ENCODE data around the gene WHAMM. TPM values are rescaled to one million over a fixed set of nuclear protein-coding genes. Genes with fewer than 3 reads are reported as not detected.
"Not testable (repeated sequence)": the region's sequence is repeated elsewhere in the genome, so short reads cannot be mapped to it uniquely, and the experiment has no call there.

Gene WHAMM
- total RNA-seq, 1 experiment from 2014 or later: 1.0 TPM

DNA sequence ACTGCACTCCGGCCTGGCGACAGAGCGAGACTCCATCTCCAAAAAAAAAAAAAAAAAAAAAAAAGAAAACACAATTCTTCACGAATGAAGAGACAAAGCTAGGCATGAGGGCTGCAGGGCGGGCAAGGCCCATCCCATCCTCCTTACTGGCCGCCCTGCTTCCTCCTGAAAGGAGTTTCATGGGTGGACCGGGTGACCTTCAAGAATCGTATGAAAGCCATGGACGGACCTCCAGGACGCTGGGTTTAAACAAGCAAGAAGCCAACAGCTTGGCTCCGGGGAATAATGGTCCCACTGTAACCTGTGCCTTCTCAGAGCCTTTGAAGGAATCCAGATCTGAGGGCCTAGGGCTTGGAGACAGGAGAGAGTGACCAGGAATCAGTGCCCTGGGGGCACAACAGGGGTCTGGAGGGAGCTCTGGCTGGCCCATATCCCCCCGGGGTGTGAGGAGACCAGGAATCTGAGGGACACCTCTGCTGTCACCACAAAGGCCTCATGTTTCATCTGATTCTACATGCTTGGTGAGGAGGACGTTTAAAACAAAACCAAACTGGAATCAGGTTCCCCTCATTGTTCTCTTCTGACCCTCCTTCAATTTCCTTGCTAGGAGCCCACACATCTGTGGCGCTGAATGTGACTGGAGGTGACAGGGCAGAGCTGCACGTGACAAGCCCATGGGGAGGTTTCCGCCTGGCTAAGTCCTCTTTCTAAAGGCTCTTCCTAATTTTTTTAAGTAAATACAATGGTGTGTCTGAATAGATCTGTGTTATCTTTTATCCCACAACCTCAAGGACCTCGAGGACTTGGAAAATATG lies 46.1 kb downstream of the WHAMM start:
- no peak for DNase-seq
- no peaks in the 10 kb centered on the region for H3K36me3 ChIP-seq (replicated peaks; ENCODE audit: control insufficient read depth, insufficient read depth, low read length)
- no peak overlapping the region for H3K4me3 ChIP-seq (ENCODE audit: insufficient read depth, low read depth, low read length)
- H3K27me3 ChIP-seq (ENCODE audit: control insufficient read depth, insufficient read depth, low read length): no peaks in the 10 kb centered on the region

DNA sequence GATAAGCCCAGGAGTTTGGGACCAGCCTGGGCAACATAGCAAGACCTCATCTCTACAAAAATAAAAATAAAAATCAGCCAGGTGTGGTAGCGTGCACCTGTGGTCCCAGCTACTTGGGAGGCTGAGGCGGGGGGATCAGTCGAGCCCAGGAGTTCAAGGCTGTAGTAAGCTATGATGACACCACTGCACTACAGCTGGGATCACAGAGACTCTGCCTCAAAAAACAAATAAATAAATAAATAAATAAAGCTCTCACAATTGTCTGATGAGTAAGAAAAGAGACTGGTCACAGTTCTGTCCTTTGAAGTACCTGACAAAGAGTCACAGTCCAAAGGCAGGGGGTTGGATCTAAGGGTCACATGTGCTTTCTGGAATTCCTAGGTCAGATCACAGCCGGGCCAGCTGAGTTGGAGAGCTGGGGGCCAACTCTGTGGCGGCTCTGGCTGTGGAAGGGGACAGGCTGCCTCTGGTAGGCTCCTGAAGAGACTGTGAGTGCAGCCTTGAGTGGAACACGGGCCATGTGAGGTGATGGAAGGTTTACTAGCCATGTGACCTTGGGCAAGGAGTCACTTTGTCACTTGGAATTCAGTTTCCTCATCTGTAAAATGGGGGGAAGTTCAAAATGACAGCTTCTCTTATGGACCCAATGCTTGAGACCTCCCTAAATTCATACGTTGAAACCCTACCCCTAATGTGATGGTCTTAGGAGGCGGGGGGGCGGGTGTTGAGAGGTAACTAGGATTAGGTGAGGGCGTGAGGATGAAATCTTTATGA lies 47.2 kb downstream of the WHAMM start:
- DNase-seq: no peak
- Histone ChIP-seq H3K36me3 (replicated peaks; ENCODE audit: control insufficient read depth, insufficient read depth, low read length) (no peaks in the 10 kb centered on the region), H3K27me3 (ENCODE audit: control insufficient read depth, insufficient read depth, low read length) (no peaks in the 10 kb centered on the region), H3K4me3 (ENCODE audit: insufficient read depth, low read depth, low read length) (no peak overlapping the region)

DNA sequence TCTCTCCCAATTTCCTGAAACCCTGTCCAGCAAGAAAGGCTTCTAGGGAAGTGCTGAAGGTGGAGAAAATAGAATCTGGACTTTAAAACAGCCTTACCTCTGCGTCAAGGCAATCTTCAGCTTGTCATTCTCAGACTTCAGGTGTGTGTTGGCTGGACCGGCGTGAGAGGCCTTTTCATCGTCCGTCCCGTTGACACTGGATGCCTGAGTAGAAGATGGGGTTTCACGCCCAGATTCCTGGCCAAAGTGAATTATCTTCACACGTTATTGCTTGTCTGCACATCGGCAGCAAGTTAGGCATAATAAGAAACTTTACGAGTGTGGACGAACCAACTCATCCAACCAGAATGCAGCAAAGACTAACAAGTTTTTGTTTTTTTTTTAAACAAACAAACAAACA lies 49.5 kb downstream of the WHAMM start:
- Histone ChIP-seq H3K27me3 (ENCODE audit: control insufficient read depth, insufficient read depth, low read length) (no peaks in the 10 kb centered on the region), H3K4me3 (ENCODE audit: insufficient read depth, low read depth, low read length) (no peak overlapping the region), H3K36me3 (replicated peaks; ENCODE audit: control insufficient read depth, insufficient read depth, low read length) (no peaks in the 10 kb centered on the region)
- DNase-seq: no peak

DNA sequence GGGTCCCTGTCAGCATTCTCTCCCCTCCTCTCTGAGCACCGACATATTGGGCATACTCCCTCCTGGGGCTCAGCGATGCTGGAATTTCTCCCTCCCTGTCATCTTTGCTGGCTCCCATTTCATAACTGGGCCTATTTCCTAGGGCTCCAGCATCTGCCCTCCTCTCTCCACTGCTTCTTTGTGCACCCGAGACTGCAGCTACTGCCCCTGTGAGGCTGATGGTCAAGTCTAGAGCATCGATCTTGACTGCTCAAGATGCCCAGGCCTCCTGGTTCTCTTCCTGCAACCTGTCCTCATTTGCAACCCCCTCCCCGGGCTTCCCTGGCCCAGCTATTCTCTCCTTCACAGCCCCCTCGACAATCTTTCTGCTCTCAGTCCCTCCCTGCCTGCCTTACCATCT lies 53.5 kb downstream of the WHAMM start:
- no peaks in the 10 kb centered on the region for H3K36me3 ChIP-seq (replicated peaks; ENCODE audit: control insufficient read depth, insufficient read depth, low read length)
- no peaks in the 10 kb centered on the region for H3K27me3 ChIP-seq (ENCODE audit: control insufficient read depth, insufficient read depth, low read length)
- no peak for DNase-seq
- H3K4me3 ChIP-seq (ENCODE audit: insufficient read depth, low read depth, low read length): no peak overlapping the region

DNA sequence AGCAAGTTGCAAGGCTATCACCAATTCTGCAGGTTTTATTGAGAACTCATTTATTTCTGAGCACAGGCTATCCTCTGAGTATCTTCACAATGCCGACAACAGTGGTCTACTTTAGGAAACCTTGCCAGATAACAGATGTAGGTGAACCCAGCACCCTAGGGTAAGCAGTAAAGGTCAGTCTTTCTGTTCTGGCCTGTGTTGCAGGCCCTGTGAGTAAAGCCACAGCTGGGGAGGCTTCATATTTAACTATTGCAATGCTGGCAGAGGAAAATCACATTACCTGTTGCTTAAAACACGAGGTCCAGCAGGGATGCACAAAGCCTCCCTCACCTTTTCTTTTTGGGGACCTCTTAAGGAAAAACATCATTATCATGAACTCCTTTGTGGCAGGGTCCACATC lies 55.5 kb downstream of the WHAMM start:
- DNase-seq: no peak
- Histone ChIP-seq H3K4me3 (ENCODE audit: insufficient read depth, low read depth, low read length) (no peak overlapping the region), H3K36me3 (replicated peaks; ENCODE audit: control insufficient read depth, insufficient read depth, low read length) (no peaks in the 10 kb centered on the region), H3K27me3 (ENCODE audit: control insufficient read depth, insufficient read depth, low read length) (no peaks in the 10 kb centered on the region)

DNA sequence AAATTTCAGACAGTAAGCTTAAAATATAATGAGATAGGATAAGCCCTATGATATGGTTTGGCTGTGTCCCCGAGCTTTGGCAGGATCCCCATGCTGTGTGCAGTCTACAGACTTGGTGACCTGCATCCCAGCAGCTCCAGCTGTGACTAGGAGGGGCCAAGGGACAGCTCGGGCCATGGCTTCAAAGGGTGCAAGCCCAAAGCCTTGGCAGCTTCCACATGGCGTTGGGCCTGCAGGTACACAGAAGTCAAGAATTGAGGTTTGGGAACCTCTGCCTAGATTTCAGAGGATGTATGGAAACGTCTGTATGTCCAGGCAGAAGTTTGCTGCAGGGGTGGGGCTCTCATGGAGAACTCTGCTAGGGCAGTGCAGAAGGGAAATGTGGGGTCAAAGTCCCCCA lies 56.2 kb downstream of the WHAMM start:
- H3K27me3 ChIP-seq (ENCODE audit: control insufficient read depth, insufficient read depth, low read length); H3K36me3 ChIP-seq (replicated peaks; ENCODE audit: control insufficient read depth, insufficient read depth, low read length); DNase-seq; H3K4me3 ChIP-seq (ENCODE audit: insufficient read depth, low read depth, low read length): not testable (repeated sequence)

DNA sequence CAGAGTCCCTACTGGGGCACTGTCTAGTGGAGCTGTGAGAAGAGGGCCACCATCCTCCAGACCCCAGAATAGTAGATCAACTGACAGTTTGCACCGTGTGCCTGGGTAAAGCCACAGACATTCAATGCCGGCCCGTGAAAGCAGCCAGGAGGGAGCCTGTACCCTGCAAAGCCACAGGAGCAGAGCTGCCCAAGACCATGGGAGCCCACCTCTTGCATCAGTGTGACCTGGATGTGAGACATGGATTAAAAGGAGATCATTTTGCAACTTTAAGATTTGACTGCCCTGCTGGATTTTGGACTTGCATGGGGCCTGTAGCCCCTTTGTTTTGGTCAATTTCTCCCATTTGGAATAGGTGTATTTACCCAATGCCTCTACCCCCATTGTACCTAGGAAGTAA lies 56.6 kb downstream of the WHAMM start:
- DNase-seq: not testable (repeated sequence)

DNA sequence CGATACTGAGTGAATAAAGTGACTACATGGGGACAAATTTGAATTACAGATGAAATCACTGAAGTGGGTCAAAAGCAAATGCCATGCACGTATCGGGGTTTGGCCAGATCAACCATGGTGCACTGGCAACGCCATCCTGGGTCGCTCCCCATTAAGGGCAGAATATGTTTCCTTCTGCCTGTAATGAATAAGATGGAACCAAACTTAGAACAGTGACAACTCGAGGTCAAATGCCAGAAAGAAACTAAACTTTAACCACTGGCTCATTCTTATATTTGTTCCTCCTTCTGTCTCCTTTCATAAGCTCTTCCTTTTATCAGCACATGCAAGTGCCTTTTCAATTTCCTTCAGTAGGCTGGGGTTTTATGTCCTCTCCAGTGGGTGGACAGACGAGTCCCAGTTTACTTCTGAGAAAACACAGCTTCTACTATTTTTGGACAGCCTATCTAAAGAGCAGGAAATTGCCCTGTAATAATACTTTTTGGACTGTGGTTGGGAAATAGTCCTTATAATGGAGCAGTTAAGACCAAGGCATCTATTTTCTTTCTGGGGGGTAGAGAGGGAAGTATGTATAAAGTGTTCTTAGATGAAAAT lies 61.4 kb downstream of the WHAMM start:
- no peak overlapping the region for H3K4me3 ChIP-seq (ENCODE audit: insufficient read depth, low read depth, low read length)
- DNase-seq: no peak
- H3K27me3 ChIP-seq (ENCODE audit: control insufficient read depth, insufficient read depth, low read length): no peaks in the 10 kb centered on the region
- H3K36me3 ChIP-seq (replicated peaks; ENCODE audit: control insufficient read depth, insufficient read depth, low read length): no peaks in the 10 kb centered on the region

More for the DNA sequence above, 56.6 kb downstream of the WHAMM start:
- not testable (repeated sequence) for H3K4me3 ChIP-seq (ENCODE audit: insufficient read depth, low read depth, low read length); H3K27me3 ChIP-seq (ENCODE audit: control insufficient read depth, insufficient read depth, low read length); H3K36me3 ChIP-seq (replicated peaks; ENCODE audit: control insufficient read depth, insufficient read depth, low read length)

DNA sequence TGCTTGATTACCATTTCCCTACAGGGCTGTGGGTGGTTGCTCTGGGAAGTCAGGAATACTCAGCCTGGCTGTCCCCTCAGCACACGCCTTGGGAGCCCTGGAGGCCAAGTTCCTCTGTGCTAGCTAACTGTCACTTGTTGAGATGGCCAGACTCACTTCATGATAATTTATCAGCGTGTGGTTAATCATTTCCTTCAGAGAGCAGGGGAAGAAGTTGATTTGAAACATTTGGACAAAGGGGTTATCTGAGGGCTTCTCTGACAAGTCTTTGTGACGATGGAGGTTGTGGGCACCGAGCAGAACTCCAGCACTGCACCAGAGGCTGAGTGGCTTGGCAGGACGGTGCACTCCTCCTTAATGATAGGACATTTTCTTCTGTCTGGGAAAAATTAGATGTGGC lies 61.9 kb downstream of the WHAMM start:
- Histone ChIP-seq H3K36me3 (replicated peaks; ENCODE audit: control insufficient read depth, insufficient read depth, low read length) (no peaks in the 10 kb centered on the region), H3K4me3 (ENCODE audit: insufficient read depth, low read depth, low read length) (no peak overlapping the region), H3K27me3 (ENCODE audit: control insufficient read depth, insufficient read depth, low read length) (no peaks in the 10 kb centered on the region)
- DNase-seq: no peak

DNA sequence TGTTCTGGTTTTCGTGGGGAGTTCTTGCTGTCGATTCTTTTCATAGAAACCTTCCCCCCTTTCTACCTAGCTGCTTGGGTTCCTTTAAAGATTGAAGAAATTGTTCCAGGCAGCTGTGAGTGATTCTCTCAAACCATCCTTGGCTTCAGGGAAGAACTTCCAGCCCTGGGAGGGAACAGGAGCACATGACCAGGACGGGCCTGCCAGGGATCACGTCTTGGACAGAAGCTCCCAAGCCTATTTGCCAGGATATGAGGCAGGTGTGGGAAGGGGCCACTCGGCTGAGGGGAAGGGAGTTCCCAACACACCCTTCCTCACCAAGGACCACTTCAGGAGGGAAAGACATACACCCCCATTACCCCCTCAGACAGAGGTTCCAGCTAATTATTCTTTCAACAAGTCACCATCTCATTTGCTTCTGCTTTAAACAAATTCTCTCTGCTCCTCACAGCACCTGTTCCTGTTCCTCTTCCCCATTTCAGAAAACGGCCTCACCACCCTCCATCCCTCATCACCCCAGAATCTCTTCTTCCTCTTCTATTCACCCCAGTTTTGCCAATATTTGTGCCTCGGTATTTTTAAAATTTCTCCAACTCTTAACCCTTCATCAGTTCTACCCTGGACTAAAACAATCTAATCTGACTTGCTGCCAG lies 62.5 kb downstream of the WHAMM start:
- Histone ChIP-seq H3K27me3 (ENCODE audit: control insufficient read depth, insufficient read depth, low read length) (no peaks in the 10 kb centered on the region), H3K36me3 (replicated peaks; ENCODE audit: control insufficient read depth, insufficient read depth, low read length) (no peaks in the 10 kb centered on the region), H3K4me3 (ENCODE audit: insufficient read depth, low read depth, low read length) (no peak overlapping the region)
- no peak for DNase-seq

DNA sequence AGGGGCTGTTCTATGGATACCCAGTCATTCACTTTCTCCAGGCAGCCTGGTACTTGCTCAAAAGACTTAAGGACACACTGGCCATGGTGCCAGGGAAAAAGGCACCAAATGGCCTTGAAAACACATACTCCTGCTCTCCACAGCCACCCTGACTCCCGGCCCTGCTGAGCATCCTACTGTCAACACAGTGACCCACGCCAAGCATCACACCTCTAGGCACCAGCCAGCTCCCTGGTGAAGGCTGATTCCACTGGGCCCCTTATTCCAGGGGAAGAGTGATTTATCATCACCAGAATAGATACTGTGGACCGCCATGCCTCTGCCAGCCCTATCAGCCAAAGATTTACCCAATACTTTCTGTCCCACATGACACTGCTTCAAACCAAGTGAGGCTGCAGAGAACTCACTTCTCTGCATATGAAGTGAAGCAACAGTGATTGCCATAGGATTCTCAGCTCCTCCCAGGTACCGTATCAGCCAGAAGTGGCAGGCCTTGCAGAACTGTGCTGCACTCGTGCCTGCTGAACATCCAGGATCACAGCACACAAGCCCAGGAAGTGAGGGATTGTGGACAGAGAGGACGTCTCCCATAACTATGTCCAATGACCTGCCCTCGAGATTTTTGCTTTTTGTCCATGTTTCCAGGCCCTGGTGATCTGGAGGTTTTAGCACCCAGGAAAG lies 63.7 kb downstream of the WHAMM start:
- Histone ChIP-seq H3K36me3 (replicated peaks; ENCODE audit: control insufficient read depth, insufficient read depth, low read length) (no peaks in the 10 kb centered on the region), H3K27me3 (ENCODE audit: control insufficient read depth, insufficient read depth, low read length) (no peaks in the 10 kb centered on the region), H3K4me3 (ENCODE audit: insufficient read depth, low read depth, low read length) (no peak overlapping the region)
- no peak for DNase-seq

DNA sequence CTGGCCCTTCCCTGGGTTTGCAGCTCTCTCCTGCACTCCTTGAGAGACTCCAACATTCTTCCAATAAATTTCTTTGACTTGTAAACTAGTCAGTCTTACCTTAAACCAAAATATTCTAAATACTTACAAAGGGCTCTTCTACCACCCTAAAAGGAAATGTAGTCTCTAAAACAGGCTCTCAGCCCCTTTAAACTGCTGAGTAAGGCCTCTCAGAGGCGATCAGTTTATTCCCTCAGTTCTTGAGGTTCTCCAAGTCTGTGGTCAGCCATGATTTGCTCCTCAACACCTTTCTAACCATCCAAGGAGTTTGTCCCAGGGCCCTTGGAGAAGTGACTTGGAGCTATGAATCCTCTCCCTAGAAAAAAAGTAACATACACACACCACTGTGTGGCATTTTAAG lies 64.8 kb downstream of the WHAMM start:
- Histone ChIP-seq H3K4me3 (ENCODE audit: insufficient read depth, low read depth, low read length) (no peak overlapping the region), H3K27me3 (ENCODE audit: control insufficient read depth, insufficient read depth, low read length) (no peaks in the 10 kb centered on the region), H3K36me3 (replicated peaks; ENCODE audit: control insufficient read depth, insufficient read depth, low read length) (no peaks in the 10 kb centered on the region)
- DNase-seq: no peak

DNA sequence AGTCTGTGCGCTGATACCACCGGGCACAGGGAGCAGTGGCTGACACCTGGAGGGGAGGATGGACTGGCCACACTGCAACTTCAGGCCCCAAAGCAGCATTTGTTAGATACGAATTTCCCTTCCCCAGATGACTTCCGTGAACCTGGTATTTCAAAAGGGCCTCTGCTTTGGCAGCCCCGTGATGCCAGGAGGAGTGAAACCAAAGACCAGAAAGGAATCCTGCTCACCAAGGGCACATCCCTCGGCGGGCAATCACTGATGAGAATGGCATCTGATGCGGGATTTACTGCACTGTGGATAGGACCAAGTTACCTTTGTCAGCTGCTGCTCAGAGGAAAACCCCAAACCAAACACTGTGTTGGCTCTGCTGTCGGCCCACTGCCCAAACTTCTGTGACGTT lies 65.5 kb downstream of the WHAMM start:
- Histone ChIP-seq H3K4me3 (ENCODE audit: insufficient read depth, low read depth, low read length) (no peak overlapping the region), H3K36me3 (replicated peaks; ENCODE audit: control insufficient read depth, insufficient read depth, low read length) (no peaks in the 10 kb centered on the region), H3K27me3 (ENCODE audit: control insufficient read depth, insufficient read depth, low read length) (no peaks in the 10 kb centered on the region)
- no peak for DNase-seq

DNA sequence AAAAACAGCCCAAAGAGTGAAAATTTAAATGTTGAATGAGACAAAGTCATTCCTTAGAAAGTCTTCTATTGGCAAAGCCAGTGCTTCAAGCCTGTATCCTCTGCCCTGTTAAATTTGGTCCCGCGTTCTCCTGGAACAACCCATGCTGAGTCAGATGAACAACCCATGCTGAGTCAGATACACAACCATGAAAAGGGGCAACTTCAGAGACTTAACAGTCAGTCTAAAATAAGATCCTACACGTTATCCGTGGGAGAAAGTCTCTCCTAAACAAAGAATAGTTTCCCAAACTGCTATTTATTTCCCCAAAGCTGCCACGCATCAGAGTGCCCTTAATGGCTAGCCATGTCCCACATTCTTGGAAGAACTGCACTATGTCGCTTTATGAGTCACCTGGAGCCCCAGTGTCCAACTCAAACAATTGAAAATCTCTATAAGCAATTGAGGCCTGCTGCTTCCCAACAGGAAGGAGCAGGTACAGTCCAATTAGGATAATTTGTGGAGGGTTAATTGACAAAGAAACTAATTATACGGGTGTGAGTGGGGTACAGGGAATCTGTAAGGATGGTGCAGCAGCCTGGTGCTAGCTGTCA lies 66.1 kb downstream of the WHAMM start:
- Histone ChIP-seq H3K27me3 (ENCODE audit: control insufficient read depth, insufficient read depth, low read length) (no peaks in the 10 kb centered on the region), H3K36me3 (replicated peaks; ENCODE audit: control insufficient read depth, insufficient read depth, low read length) (no peaks in the 10 kb centered on the region), H3K4me3 (ENCODE audit: insufficient read depth, low read depth, low read length) (no peak overlapping the region)
- DNase-seq: no peak
